ENCODE data around the gene NDOR1. TPM values are rescaled to one million over a fixed set of nuclear protein-coding genes. Genes with fewer than 3 reads are reported as not detected.

The NDOR1 gene
- polyA plus RNA-seq, 1 experiment: 7.1 TPM

DNA sequence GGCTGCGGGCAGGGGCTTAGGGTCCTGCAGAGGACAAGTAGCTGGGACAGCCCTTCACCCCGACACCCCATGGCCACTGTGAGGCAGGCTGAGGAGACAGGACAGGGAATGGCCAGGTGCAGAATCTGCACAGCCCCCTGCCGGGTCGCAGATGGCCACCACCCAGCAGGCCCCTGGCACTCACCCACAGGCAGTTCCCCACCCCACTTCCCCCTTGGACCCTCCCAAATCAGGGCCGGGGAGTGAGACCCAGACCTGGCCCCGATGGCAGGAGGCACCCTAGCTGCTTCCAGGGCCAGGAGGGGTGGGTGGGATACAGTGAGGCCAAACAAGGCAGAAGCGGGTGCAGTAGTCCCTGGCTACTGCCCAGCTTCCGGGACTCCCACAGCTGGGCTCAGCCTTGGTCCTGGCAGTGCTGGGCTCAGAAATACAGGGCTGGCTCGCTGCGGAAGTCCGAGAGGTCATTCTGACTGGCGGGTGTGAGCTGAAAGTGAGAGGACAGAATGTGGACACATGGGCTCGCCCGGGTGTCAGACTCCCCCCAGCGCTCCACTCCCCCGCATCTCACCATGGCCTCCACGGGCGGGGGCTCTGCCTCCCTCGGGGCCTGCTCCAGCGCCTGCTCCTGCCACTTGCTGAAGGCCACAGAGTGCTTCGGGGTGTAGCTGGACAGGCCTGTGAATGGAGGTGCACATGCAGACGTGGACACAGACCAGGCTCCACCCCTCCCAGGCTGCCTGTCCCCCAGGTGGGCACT is 13.6 kb upstream of the NDOR1 start:
- ChIA-PET POLR2A (no interaction called here), CTCF (interaction anchor here (0.9 to 1.4 kb wide), 3 partner anchors 35 to 128 kb away, joined by 3 to 5 read pairs (median 4); partner anchors contain the start of gene RNF224)
- TF ChIP-seq, protein P1, sequence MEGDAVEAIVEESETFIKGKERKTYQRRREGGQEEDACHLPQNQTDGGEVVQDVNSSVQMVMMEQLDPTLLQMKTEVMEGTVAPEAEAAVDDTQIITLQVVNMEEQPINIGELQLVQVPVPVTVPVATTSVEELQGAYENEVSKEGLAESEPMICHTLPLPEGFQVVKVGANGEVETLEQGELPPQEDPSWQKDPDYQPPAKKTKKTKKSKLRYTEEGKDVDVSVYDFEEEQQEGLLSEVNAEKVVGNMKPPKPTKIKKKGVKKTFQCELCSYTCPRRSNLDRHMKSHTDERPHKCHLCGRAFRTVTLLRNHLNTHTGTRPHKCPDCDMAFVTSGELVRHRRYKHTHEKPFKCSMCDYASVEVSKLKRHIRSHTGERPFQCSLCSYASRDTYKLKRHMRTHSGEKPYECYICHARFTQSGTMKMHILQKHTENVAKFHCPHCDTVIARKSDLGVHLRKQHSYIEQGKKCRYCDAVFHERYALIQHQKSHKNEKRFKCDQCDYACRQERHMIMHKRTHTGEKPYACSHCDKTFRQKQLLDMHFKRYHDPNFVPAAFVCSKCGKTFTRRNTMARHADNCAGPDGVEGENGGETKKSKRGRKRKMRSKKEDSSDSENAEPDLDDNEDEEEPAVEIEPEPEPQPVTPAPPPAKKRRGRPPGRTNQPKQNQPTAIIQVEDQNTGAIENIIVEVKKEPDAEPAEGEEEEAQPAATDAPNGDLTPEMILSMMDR (IDR thresholded peaks at IDR 0.05; ENCODE audit: insufficient read depth, low read depth, low read length): no peak
- Histone ChIP-seq H3K36me3 (ENCODE audit: control insufficient read depth, insufficient read depth, low read length) (peaks cover 21% of the 10 kb centered on the region), H3K27me3 (ENCODE audit: control insufficient read depth, insufficient read depth, low read length) (no peaks in the 10 kb centered on the region), H3K4me3 (ENCODE audit: low read depth, low read length) (no peak overlapping the region)
- no peak for DNase-seq (ENCODE audit: low read depth)

DNA sequence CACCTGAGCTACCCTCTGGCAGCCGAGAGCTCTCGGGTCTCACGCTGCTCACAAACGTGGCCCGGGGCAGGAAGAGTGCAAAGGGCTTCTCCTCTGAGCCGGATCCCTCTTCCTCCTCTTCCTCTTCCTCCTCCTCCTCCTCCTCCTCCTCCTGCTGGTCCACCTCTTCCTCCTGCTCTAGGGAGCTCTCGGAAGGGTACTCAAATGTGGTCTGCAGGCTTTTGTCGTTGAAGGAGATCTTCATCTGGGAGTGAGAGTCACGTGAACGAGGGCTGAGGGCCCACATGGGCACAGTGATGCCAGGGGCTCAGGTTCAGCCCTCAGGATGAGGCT is 13.1 kb upstream of the NDOR1 start:
- Histone ChIP-seq H3K36me3 (ENCODE audit: control insufficient read depth, insufficient read depth, low read length) (peaks cover 19% of the 10 kb centered on the region), H3K27me3 (ENCODE audit: control insufficient read depth, insufficient read depth, low read length) (no peaks in the 10 kb centered on the region), H3K4me3 (ENCODE audit: low read depth, low read length) (no peak overlapping the region)
- TF ChIP-seq, protein P1 (IDR thresholded peaks at IDR 0.05; ENCODE audit: insufficient read depth, low read depth, low read length): no peak
- ChIA-PET POLR2A (no interaction called here), CTCF (interaction anchor here (0.9 to 1.4 kb wide), 3 partner anchors 35 to 128 kb away, joined by 3 to 5 read pairs (median 4); partner anchors contain the start of gene RNF224)
- DNase-seq (ENCODE audit: low read depth): no peak

GRCh38 chr9:137192859-137193258 is 12.6 kb upstream of the NDOR1 start:
- CTCF ChIA-PET: interaction anchor here (0.9 to 1.4 kb wide), 3 partner anchors 34 to 129 kb away, joined by 3 to 5 read pairs (median 4); partner anchors contain the start of gene RNF224
- DNase-seq (ENCODE audit: low read depth): no peak
- TF ChIP-seq, protein P1 (IDR thresholded peaks at IDR 0.05; ENCODE audit: insufficient read depth, low read depth, low read length): no peak
- Histone ChIP-seq H3K4me3 (ENCODE audit: low read depth, low read length) (no peak overlapping the region), H3K27me3 (ENCODE audit: control insufficient read depth, insufficient read depth, low read length) (no peaks in the 10 kb centered on the region), H3K36me3 (ENCODE audit: control insufficient read depth, insufficient read depth, low read length) (peaks cover 19% of the 10 kb centered on the region)
- POLR2A ChIA-PET: no interaction called here

- CTCF ChIA-PET: no interaction called here
- Histone ChIP-seq H3K4me3 (ENCODE audit: low read depth, low read length) (no peak overlapping the region), H3K36me3 (ENCODE audit: control insufficient read depth, insufficient read depth, low read length) (peaks cover 19% of the 10 kb centered on the region), H3K27me3 (ENCODE audit: control insufficient read depth, insufficient read depth, low read length) (no peaks in the 10 kb centered on the region)
- POLR2A ChIA-PET: interaction anchor here (0.6 kb wide), 1 partner anchor 30 kb away, joined by 4 read pairs; no protein-coding TSS in a partner anchor
- DNase-seq (ENCODE audit: low read depth): no peak
- TF ChIP-seq, protein P1 (IDR thresholded peaks at IDR 0.05; ENCODE audit: insufficient read depth, low read depth, low read length): no peak
Observed at GRCh38 chr9:137193771-137194170, 11.7 kb upstream of the NDOR1 start.

GRCh38 chr9:137194388-137194787 is 11.1 kb upstream of the NDOR1 start:
- ChIA-PET CTCF (interaction anchor here (1.1 kb wide), 1 partner anchor 33 kb away, joined by 3 read pairs; the partner anchor contains the start of gene RNF224), POLR2A (no interaction called here)
- H3K27me3 ChIP-seq (ENCODE audit: control insufficient read depth, insufficient read depth, low read length): no peaks in the 10 kb centered on the region

More at GRCh38 chr9:137194388-137194787, 11.1 kb upstream of the NDOR1 start:
- TF ChIP-seq, protein P1 (IDR thresholded peaks at IDR 0.05; ENCODE audit: insufficient read depth, low read depth, low read length): no peak
- no peak overlapping the region for H3K4me3 ChIP-seq (ENCODE audit: low read depth, low read length)
- no peak for DNase-seq (ENCODE audit: low read depth)
- peaks cover 19% of the 10 kb centered on the region for H3K36me3 ChIP-seq (ENCODE audit: control insufficient read depth, insufficient read depth, low read length)
